HepG2 (cell line): Measurements from ENCODE around the gene CTU1. TPM values are rescaled to one million over a fixed set of nuclear protein-coding genes. Genes with fewer than 3 reads are reported as not detected.
A peak's percentile ranks its signal among the peaks of the same experiment; 100 is the strongest.

Experiments used
- CBX2 ChIP-seq, 2 experiments: fragments of 200-600 bp in 1 of 2; sonication (generic); formaldehyde crosslinking in 1 of 2; IDR thresholded peaks; 2 replicates each; pipeline versions ENCODE4 v1.7.0 to v1.8.1; 2018 to 2022; ENCODE audit warnings: low read depth in 2 of 2, low read length in 1 of 2, mild to moderate bottlenecking in 1 of 2, missing genetic modification reagents in 1 of 2
- CBX5 ChIP-seq: sonication (generic); formaldehyde crosslinking; IDR thresholded peaks from 2 replicates; pipeline ENCODE4 v1.4.0; 2020; ENCODE audit warnings: missing genetic modification reagents, borderline replicate concordance
- ETV5 ChIP-seq: IDR thresholded peaks from 2 replicates; pipeline ENCODE4 v1.6.1; 2018; ENCODE audit warnings: missing biosample characterization, missing genetic modification reagents, inconsistent platforms, borderline replicate concordance
- KDM2A ChIP-seq: sonication (generic); formaldehyde crosslinking; IDR thresholded peaks from 2 replicates; pipeline ENCODE4 v1.4.0; 2020; ENCODE audit warnings: low read depth, missing genetic modification reagents, borderline replicate concordance
- KLF11 ChIP-seq: IDR thresholded peaks from 2 replicates; pipeline ENCODE4 v1.6.1; 2016; ENCODE audit warnings: missing compliant biosample characterization
- KLF13 ChIP-seq: sonication (generic); formaldehyde crosslinking; IDR thresholded peaks from 2 replicates; pipeline ENCODE4 v1.4.0; 2020; ENCODE audit warnings: mild to moderate bottlenecking, missing genetic modification reagents
- NKX3-1 ChIP-seq: sonication (generic); formaldehyde crosslinking; IDR thresholded peaks from 2 replicates; pipeline ENCODE4 v1.5.0; 2020; ENCODE audit warnings: missing genetic modification reagents
- NR2F2 ChIP-seq: IDR thresholded peaks from 2 replicates; pipeline ENCODE4 v1.6.1; 2012; ENCODE audit warnings: low read depth, inconsistent platforms, borderline replicate concordance
- PAWR ChIP-seq: sonication (generic); formaldehyde crosslinking; IDR thresholded peaks from 2 replicates; pipeline ENCODE4 v1.4.0; 2020; ENCODE audit warnings: missing genetic modification reagents, mild to moderate bottlenecking, borderline replicate concordance
- SOX6 ChIP-seq, 2 experiments: fragments of 450-650 bp in 1 of 2; sonication (generic) in 1 of 2; formaldehyde crosslinking in 1 of 2; IDR thresholded peaks; 2 replicates each; pipeline versions ENCODE4 v1.4.0 to v1.6.1; 2017 to 2020; ENCODE audit warnings: antibody characterized with exemption in 1 of 2, mild to moderate bottlenecking in 1 of 2, missing genetic modification reagents in 1 of 2
- SUZ12 ChIP-seq: fragments of 150-350 bp; IDR thresholded peaks from 2 replicates; pipeline ENCODE4 v1.6.1; 2014; ENCODE audit warnings: low read depth, low read length
- SYNCRIP ChIP-seq: fragments of 200-400 bp; formaldehyde crosslinking; IDR thresholded peaks from 2 replicates; pipeline ENCODE4 v1.6.1; 2018; ENCODE audit warnings: mild to moderate bottlenecking, low read depth, low read length; ENCODE audit not compliant: insufficient read depth
- TOE1 ChIP-seq: sonication (generic); formaldehyde crosslinking; IDR thresholded peaks from 2 replicates; pipeline ENCODE4 v1.4.0; 2020; ENCODE audit warnings: mild to moderate bottlenecking, missing genetic modification reagents
- XBP1 ChIP-seq: sonication (generic); formaldehyde crosslinking; IDR thresholded peaks from 2 replicates; pipeline ENCODE4 v1.5.0; 2020; ENCODE audit warnings: missing genetic modification reagents
- ZNF446 ChIP-seq: sonication (generic); formaldehyde crosslinking; IDR thresholded peaks from 2 replicates; pipeline ENCODE4 v1.5.0; 2020; ENCODE audit warnings: mild to moderate bottlenecking, missing genetic modification reagents
- ZNF605 ChIP-seq: sonication (generic); formaldehyde crosslinking; IDR thresholded peaks from 2 replicates; pipeline ENCODE4 v1.8.0; 2022; ENCODE audit warnings: mild to moderate bottlenecking, missing genetic modification reagents
- ZNF781 ChIP-seq: sonication (generic); formaldehyde crosslinking; IDR thresholded peaks from 2 replicates; pipeline ENCODE4 v1.5.1; 2020; ENCODE audit warnings: borderline replicate concordance, mild to moderate bottlenecking, missing genetic modification reagents; ENCODE audit errors: not compliant biosample characterization
- polyA plus RNA-seq, 8 experiments: library from polyadenylated mRNA; depleted of rRNA in 3 of 8; stranded (reverse) in 7 of 8; unstranded in 1 of 8; fragments of >200 nt; fragmentation: Illumina TruSeq in 4 of 8; extraction: Trizol in 4 of 8; gene quantifications; 2 replicates each; pipeline versions ENCODE4 v1.2.1 to v1.2.3, GENCODE V29; 2011 to 2016; ENCODE audit warnings: low read depth in 4 of 8, missing spikeins in 1 of 8, mixed read lengths in 1 of 8; ENCODE audit not compliant: insufficient read depth in 1 of 8
- total RNA-seq, 5 experiments: library from RNA; depleted of rRNA; stranded (reverse); fragments of >200 nt; fragmentation: Illumina TruSeq; extraction: Trizol; gene quantifications; 2 replicates each; pipeline ENCODE4 v1.2.3, GENCODE V29; 2016; ENCODE audit warnings: low read depth in 1 of 5
- TF ChIP-seq, protein P1 (sequence below): sonication (generic); formaldehyde crosslinking; IDR thresholded peaks from 2 replicates; pipeline ENCODE4 v1.5.1; 2020; ENCODE audit warnings: missing genetic modification reagents, mild to moderate bottlenecking, borderline replicate concordance
- TF ChIP-seq, protein P2 (sequence below): sonication (generic); formaldehyde crosslinking; conservative IDR thresholded peaks from 2 replicates; pipeline ENCODE4 v1.8.0; 2022; ENCODE audit warnings: low read depth, missing genetic modification reagents
- TF ChIP-seq, protein P3 (sequence below): sonication (generic); formaldehyde crosslinking; IDR thresholded peaks from 2 replicates; pipeline ENCODE4 v1.4.0; 2020; ENCODE audit warnings: missing genetic modification reagents
- TF ChIP-seq, protein P4 (sequence below): sonication (generic); formaldehyde crosslinking; IDR thresholded peaks from 2 replicates; pipeline ENCODE4 v1.9.0; 2021; ENCODE audit warnings: missing genetic modification reagents, borderline replicate concordance
- TF ChIP-seq, protein P5 (sequence below): IDR thresholded peaks from 2 replicates; pipeline ENCODE4 v1.6.1; 2016; ENCODE audit warnings: missing biosample characterization, missing genetic modification reagents, low read depth

The CTU1 gene
- total and polyA plus RNA-seq, 2 of the 13 experiments (the other 11 are each of a cell fraction or from before 2014, with no cell fraction given), result 1.9 to 2.9 TPM

DNA sequence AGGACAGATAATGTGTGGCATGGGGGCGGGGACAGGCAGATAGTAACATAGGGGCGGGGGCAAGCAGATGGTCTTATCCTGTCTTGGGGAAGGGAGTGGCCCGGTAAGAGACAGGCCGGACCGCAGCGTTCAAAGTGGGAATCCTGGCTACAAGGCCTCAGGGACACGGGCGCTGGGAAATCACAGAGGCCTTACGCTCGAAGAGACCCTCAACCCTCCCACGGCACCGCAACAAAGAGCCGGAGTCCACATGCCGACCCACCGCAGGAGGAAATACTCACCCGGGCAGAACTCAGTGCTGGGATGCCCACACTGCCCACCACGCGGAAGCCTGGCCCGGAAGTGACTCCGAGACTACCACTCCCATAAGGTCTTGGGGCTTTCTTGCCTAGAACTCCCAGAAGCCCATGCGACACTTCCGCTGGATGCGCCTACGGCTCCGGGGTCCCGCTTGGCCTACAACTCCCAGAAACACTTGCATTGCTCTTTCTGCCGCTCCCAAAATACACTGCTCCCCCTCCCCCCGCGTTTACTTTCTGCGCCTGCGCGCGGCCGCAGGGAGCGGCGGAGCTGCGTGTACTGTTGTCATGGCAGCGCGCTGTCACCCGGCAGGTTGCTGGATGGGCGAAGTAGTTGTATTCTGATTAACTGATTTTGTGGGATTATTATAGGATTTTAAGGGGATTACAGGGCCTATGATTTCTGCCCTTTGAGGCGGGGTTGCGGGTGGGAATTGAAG is at the start of gene CTU1 (continued):
- TF ChIP-seq SUZ12 (peak; percentile 92), ZNF781 (CRISPR knock-in tag) (no peak), NKX3-1 (CRISPR knock-in tag) (no peak), KDM2A (peak; percentile 55), CBX2 (IDR thresholded peaks at IDR 0.05; ENCODE audit: low read depth, low read length) (no peak), CBX2 (CRISPR knock-in tag; IDR thresholded peaks at IDR 0.05; ENCODE audit: low read depth) (no peak), KLF11 (CRISPR knock-in tag) (no peak), ETV5 (peak; percentile 90), ZNF446 (0 out of 2 replicates have a peak, but pooled peaks have one; percentile 57), SOX6 (IDR thresholded peaks at IDR 0.05) (no peak), SOX6 (CRISPR knock-in tag; IDR thresholded peaks at IDR 0.05) (peak; percentile 66), CBX5 (CRISPR knock-in tag) (no peak), ZNF605 (CRISPR knock-in tag) (no peak), TOE1 (no peak), XBP1 (CRISPR knock-in tag) (no peak), PAWR (CRISPR knock-in tag) (no peak), KLF13 (no peak), NR2F2 (no peak), SYNCRIP (no peak)
- TF ChIP-seq, protein P1, sequence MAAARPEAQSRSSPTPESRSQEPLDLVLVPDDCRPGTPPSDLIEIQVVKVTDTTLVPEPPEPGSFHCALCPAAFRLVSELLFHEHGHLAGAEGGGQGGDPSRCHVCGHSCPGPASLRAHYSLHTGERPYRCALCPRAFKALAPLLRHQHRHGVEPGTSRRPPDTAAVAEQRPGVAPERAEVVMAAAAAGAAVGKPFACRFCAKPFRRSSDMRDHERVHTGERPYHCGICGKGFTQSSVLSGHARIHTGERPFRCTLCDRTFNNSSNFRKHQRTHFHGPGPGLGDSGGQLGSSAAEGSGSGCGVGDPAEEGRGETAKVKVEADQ, result no peak
- TF ChIP-seq, protein P2, sequence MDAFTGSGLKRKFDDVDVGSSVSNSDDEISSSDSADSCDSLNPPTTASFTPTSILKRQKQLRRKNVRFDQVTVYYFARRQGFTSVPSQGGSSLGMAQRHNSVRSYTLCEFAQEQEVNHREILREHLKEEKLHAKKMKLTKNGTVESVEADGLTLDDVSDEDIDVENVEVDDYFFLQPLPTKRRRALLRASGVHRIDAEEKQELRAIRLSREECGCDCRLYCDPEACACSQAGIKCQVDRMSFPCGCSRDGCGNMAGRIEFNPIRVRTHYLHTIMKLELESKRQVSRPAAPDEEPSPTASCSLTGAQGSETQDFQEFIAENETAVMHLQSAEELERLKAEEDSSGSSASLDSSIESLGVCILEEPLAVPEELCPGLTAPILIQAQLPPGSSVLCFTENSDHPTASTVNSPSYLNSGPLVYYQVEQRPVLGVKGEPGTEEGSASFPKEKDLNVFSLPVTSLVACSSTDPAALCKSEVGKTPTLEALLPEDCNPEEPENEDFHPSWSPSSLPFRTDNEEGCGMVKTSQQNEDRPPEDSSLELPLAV (CRISPR knock-in tag), result no peak
- TF ChIP-seq, protein P3, sequence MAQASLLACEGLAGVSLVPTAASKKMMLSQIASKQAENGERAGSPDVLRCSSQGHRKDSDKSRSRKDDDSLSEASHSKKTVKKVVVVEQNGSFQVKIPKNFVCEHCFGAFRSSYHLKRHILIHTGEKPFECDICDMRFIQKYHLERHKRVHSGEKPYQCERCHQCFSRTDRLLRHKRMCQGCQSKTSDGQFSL (CRISPR knock-in tag), result no peak
- TF ChIP-seq, protein P4, sequence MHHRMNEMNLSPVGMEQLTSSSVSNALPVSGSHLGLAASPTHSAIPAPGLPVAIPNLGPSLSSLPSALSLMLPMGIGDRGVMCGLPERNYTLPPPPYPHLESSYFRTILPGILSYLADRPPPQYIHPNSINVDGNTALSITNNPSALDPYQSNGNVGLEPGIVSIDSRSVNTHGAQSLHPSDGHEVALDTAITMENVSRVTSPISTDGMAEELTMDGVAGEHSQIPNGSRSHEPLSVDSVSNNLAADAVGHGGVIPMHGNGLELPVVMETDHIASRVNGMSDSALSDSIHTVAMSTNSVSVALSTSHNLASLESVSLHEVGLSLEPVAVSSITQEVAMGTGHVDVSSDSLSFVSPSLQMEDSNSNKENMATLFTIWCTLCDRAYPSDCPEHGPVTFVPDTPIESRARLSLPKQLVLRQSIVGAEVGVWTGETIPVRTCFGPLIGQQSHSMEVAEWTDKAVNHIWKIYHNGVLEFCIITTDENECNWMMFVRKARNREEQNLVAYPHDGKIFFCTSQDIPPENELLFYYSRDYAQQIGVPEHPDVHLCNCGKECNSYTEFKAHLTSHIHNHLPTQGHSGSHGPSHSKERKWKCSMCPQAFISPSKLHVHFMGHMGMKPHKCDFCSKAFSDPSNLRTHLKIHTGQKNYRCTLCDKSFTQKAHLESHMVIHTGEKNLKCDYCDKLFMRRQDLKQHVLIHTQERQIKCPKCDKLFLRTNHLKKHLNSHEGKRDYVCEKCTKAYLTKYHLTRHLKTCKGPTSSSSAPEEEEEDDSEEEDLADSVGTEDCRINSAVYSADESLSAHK (CRISPR knock-in tag), result no peak
- TF ChIP-seq, protein P5, sequence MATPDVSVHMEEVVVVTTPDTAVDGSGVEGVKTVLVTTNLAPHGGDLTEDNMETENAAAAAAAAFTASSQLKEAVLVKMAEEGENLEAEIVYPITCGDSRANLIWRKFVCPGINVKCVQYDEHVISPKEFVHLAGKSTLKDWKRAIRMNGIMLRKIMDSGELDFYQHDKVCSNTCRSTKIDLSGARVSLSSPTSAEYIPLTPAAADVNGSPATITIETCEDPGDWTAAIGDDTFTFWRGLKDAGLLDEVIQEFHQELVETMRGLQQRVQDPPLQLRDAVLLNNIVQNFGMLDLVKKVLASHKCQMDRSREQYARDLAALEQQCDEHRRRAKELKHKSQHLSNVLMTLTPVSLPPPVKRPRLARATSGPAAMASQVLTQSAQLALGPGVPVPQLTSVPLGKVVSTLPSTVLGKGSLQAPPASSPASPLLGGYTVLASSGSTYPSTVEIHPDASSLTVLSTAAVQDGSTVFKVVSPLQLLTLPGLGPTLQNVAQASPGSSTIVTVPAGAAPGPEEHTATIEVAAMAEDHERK (CRISPR knock-in tag), result 0 out of 2 replicates have a peak, but pooled peaks have one; percentile 39
